ENCODE data around the gene BCL11A.

DNA sequence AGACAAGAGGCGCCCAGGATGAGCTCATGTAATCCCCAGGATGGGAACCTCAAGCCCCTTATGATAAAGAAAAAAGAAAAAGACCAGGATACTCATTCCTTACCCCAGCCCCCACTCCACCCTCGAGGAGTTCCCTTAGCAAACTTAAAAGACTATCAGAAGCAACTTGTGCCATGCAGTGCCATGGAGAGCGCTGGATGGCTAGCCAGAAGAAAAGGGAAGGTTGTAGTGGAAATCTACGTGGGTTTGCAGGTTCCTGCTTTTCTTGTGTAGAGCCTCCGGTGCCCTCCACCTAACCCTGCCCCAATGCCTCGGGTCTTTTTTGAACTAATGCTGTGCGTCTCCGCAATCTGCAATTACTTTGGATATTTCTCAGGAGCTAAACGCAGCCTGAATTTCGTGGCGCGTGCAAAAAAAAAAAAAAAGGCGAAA lies 16.2 kb upstream of the BCL11A start:
- TF ChIP-seq EP300 (IDR thresholded peaks at IDR 0.05; ENCODE audit: borderline replicate concordance) (no peak), FOXM1 (IDR thresholded peaks at IDR 0.05; ENCODE audit: borderline replicate concordance, low read depth) (no peak), RAD21 (IDR thresholded peaks at IDR 0.05; ENCODE audit: low read depth) (no peak), TEAD4 (IDR thresholded peaks at IDR 0.05) (no peak), TAF1 (IDR thresholded peaks at IDR 0.05; ENCODE audit: low read depth) (no peak)
- TF ChIP-seq, protein P1, sequence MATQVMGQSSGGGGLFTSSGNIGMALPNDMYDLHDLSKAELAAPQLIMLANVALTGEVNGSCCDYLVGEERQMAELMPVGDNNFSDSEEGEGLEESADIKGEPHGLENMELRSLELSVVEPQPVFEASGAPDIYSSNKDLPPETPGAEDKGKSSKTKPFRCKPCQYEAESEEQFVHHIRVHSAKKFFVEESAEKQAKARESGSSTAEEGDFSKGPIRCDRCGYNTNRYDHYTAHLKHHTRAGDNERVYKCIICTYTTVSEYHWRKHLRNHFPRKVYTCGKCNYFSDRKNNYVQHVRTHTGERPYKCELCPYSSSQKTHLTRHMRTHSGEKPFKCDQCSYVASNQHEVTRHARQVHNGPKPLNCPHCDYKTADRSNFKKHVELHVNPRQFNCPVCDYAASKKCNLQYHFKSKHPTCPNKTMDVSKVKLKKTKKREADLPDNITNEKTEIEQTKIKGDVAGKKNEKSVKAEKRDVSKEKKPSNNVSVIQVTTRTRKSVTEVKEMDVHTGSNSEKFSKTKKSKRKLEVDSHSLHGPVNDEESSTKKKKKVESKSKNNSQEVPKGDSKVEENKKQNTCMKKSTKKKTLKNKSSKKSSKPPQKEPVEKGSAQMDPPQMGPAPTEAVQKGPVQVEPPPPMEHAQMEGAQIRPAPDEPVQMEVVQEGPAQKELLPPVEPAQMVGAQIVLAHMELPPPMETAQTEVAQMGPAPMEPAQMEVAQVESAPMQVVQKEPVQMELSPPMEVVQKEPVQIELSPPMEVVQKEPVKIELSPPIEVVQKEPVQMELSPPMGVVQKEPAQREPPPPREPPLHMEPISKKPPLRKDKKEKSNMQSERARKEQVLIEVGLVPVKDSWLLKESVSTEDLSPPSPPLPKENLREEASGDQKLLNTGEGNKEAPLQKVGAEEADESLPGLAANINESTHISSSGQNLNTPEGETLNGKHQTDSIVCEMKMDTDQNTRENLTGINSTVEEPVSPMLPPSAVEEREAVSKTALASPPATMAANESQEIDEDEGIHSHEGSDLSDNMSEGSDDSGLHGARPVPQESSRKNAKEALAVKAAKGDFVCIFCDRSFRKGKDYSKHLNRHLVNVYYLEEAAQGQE (IDR thresholded peaks at IDR 0.05; ENCODE audit: low read depth), result no peak

All from Ishikawa (cell line).